HepG2 (cell line): Measurements from ENCODE around the gene INSR. TPM values are rescaled to one million over a fixed set of nuclear protein-coding genes. Genes with fewer than 3 reads are reported as not detected.

Experiments
- FLYWCH1 ChIP-seq: sonication (generic); formaldehyde crosslinking; IDR thresholded peaks from 2 replicates; pipeline ENCODE4 v1.8.1; 2023; ENCODE audit warnings: mild to moderate bottlenecking, missing genetic modification reagents
- NFAT5 ChIP-seq: sonication (generic); formaldehyde crosslinking; IDR thresholded peaks from 2 replicates; pipeline ENCODE4 v1.4.0; 2020; ENCODE audit warnings: missing genetic modification reagents
- RORA ChIP-seq: sonication (generic); formaldehyde crosslinking; IDR thresholded peaks from 2 replicates; pipeline ENCODE4 v1.5.0; 2020; ENCODE audit warnings: mild to moderate bottlenecking, missing genetic modification reagents, moderate library complexity
- SMAD1 ChIP-seq: sonication (generic); formaldehyde crosslinking; IDR thresholded peaks from 2 replicates; pipeline ENCODE4 v1.4.0; 2020; ENCODE audit warnings: missing genetic modification reagents, low read depth, mild to moderate bottlenecking, borderline replicate concordance
- SOX13 ChIP-seq, 3 experiments: fragments of 450-650 bp in 1 of 3; sonication (generic) in 1 of 3; formaldehyde crosslinking in 1 of 3; IDR thresholded peaks in 2 of 3; conservative IDR thresholded peaks in 1 of 3; 2 replicates each; pipeline versions ENCODE4 v1.5.0 to v1.6.1; 2016 to 2020; ENCODE audit warnings: antibody characterized with exemption in 1 of 3, mild to moderate bottlenecking in 1 of 3, missing compliant biosample characterization in 1 of 3, missing genetic modification reagents in 1 of 3, moderate library complexity in 1 of 3
- ZBTB21 ChIP-seq: sonication (generic); formaldehyde crosslinking; IDR thresholded peaks from 2 replicates; pipeline ENCODE4 v1.4.0; 2020; ENCODE audit warnings: missing genetic modification reagents
- ZBTB7A ChIP-seq: sonication (generic); formaldehyde crosslinking; IDR thresholded peaks from 2 replicates; pipeline ENCODE4 v1.8.0; 2022; ENCODE audit warnings: mild to moderate bottlenecking, missing genetic modification reagents
- ZFP37 ChIP-seq: sonication (generic); formaldehyde crosslinking; IDR thresholded peaks from 2 replicates; pipeline ENCODE4 v1.4.0; 2020; ENCODE audit warnings: missing genetic modification reagents, borderline replicate concordance
- ZMYM3 ChIP-seq: sonication (generic); formaldehyde crosslinking; IDR thresholded peaks from 2 replicates; pipeline ENCODE4 v1.5.1; 2020; ENCODE audit warnings: mild to moderate bottlenecking, missing genetic modification reagents
- ZNF629 ChIP-seq: sonication (generic); formaldehyde crosslinking; conservative IDR thresholded peaks from 2 replicates; pipeline ENCODE4 v1.5.0; 2020; ENCODE audit warnings: missing genetic modification reagents
- ZNF724P ChIP-seq: sonication (generic); formaldehyde crosslinking; IDR thresholded peaks from 2 replicates; pipeline ENCODE4 v1.8.0; 2022; ENCODE audit warnings: missing genetic modification reagents, borderline replicate concordance
- ZNF749 ChIP-seq: sonication (generic); formaldehyde crosslinking; IDR thresholded peaks from 2 replicates; pipeline ENCODE4 v1.8.0; 2022; ENCODE audit warnings: mild to moderate bottlenecking, missing genetic modification reagents, moderate library complexity, borderline replicate concordance
- ZNF768 ChIP-seq: sonication (generic); formaldehyde crosslinking; IDR thresholded peaks from 2 replicates; pipeline ENCODE4 v1.4.0; 2020; ENCODE audit warnings: missing genetic modification reagents
- polyA plus RNA-seq, 8 experiments: library from polyadenylated mRNA; depleted of rRNA in 3 of 8; stranded (reverse) in 7 of 8; unstranded in 1 of 8; fragments of >200 nt; fragmentation: Illumina TruSeq in 4 of 8; extraction: Trizol in 4 of 8; gene quantifications; 2 replicates each; pipeline versions ENCODE4 v1.2.1 to v1.2.3, GENCODE V29; 2011 to 2016; ENCODE audit warnings: low read depth in 4 of 8, missing spikeins in 1 of 8, mixed read lengths in 1 of 8; ENCODE audit not compliant: insufficient read depth in 1 of 8
- total RNA-seq, 5 experiments: library from RNA; depleted of rRNA; stranded (reverse); fragments of >200 nt; fragmentation: Illumina TruSeq; extraction: Trizol; gene quantifications; 2 replicates each; pipeline ENCODE4 v1.2.3, GENCODE V29; 2016; ENCODE audit warnings: low read depth in 1 of 5
- TF ChIP-seq, protein P1 (sequence below), 2 experiments: sonication (generic) in 1 of 2; formaldehyde crosslinking in 1 of 2; IDR thresholded peaks; 2 replicates each; pipeline versions ENCODE4 v1.4.0 to v1.6.1; 2016 to 2020; ENCODE audit warnings: borderline replicate concordance in 1 of 2, low read depth in 1 of 2, mild to moderate bottlenecking in 1 of 2, missing genetic modification reagents in 1 of 2
- TF ChIP-seq, protein P2 (sequence below): sonication (generic); formaldehyde crosslinking; IDR thresholded peaks from 2 replicates; pipeline ENCODE4 v1.5.0; 2020; ENCODE audit warnings: mild to moderate bottlenecking, missing genetic modification reagents, borderline replicate concordance

INSR gene
- total and polyA plus RNA-seq, 2 of the 13 experiments (the other 11 are each of a cell fraction or from before 2014, with no cell fraction given) = 24.2 to 29.8 TPM

- TF ChIP-seq, protein P1, sequence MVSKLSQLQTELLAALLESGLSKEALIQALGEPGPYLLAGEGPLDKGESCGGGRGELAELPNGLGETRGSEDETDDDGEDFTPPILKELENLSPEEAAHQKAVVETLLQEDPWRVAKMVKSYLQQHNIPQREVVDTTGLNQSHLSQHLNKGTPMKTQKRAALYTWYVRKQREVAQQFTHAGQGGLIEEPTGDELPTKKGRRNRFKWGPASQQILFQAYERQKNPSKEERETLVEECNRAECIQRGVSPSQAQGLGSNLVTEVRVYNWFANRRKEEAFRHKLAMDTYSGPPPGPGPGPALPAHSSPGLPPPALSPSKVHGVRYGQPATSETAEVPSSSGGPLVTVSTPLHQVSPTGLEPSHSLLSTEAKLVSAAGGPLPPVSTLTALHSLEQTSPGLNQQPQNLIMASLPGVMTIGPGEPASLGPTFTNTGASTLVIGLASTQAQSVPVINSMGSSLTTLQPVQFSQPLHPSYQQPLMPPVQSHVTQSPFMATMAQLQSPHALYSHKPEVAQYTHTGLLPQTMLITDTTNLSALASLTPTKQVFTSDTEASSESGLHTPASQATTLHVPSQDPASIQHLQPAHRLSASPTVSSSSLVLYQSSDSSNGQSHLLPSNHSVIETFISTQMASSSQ (IDR thresholded peaks at IDR 0.05; ENCODE audit: low read depth) = no peak
- TF ChIP-seq, protein P1 (CRISPR knock-in tag; IDR thresholded peaks at IDR 0.05; ENCODE audit: borderline replicate concordance) = no peak
- TF ChIP-seq SOX13 (IDR thresholded peaks at IDR 0.05) = no peak
- no peak for TF ChIP-seq SOX13 (CRISPR knock-in tag; conservative IDR thresholded peaks at IDR 0.05 in 1 of 2, IDR thresholded peaks at IDR 0.05 in 1 of 2)
- TF ChIP-seq ZNF768 = peak; percentile 83
- no peak for TF ChIP-seq FLYWCH1 (CRISPR knock-in tag)
- no peak for TF ChIP-seq NFAT5 (CRISPR knock-in tag)
- no peak for TF ChIP-seq ZNF749 (CRISPR knock-in tag)
- TF ChIP-seq SMAD1 (CRISPR knock-in tag) = no peak
- no peak for TF ChIP-seq ZBTB21 (CRISPR knock-in tag)
- TF ChIP-seq ZBTB7A = no peak
- peak; percentile 70; the same call in 1 of the 2 replicates for TF ChIP-seq ZMYM3 (CRISPR knock-in tag)
- TF ChIP-seq, protein P2, sequence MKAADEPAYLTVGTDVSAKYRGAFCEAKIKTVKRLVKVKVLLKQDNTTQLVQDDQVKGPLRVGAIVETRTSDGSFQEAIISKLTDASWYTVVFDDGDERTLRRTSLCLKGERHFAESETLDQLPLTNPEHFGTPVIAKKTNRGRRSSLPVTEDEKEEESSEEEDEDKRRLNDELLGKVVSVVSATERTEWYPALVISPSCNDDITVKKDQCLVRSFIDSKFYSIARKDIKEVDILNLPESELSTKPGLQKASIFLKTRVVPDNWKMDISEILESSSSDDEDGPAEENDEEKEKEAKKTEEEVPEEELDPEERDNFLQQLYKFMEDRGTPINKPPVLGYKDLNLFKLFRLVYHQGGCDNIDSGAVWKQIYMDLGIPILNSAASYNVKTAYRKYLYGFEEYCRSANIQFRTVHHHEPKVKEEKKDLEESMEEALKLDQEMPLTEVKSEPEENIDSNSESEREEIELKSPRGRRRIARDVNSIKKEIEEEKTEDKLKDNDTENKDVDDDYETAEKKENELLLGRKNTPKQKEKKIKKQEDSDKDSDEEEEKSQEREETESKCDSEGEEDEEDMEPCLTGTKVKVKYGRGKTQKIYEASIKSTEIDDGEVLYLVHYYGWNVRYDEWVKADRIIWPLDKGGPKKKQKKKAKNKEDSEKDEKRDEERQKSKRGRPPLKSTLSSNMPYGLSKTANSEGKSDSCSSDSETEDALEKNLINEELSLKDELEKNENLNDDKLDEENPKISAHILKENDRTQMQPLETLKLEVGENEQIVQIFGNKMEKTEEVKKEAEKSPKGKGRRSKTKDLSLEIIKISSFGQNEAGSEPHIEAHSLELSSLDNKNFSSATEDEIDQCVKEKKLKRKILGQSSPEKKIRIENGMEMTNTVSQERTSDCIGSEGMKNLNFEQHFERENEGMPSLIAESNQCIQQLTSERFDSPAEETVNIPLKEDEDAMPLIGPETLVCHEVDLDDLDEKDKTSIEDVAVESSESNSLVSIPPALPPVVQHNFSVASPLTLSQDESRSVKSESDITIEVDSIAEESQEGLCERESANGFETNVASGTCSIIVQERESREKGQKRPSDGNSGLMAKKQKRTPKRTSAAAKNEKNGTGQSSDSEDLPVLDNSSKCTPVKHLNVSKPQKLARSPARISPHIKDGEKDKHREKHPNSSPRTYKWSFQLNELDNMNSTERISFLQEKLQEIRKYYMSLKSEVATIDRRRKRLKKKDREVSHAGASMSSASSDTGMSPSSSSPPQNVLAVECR (CRISPR knock-in tag) = no peak
- TF ChIP-seq RORA (CRISPR knock-in tag) = no peak
- TF ChIP-seq ZFP37 (CRISPR knock-in tag) = no peak
- TF ChIP-seq ZNF724P (CRISPR knock-in tag) = no peak
- peak; percentile 90 for TF ChIP-seq ZNF629 (CRISPR knock-in tag)
These were observed 69.2 kb downstream of the INSR start (continued) for GRCh38 chr19:7224995-7225394.
